NCI-H446 (cell line): ENCODE data around the gene MYO10.
"Not testable (repeated sequence)": the region's sequence is repeated elsewhere in the genome, so short reads cannot be mapped to it uniquely, and the experiment has no call there.

Experiments
- DNase-seq, 2 experiments: peaks; one replicate each; lab custom pipeline; 2025; lab: John Stamatoyannopoulos, UW

The MYO10 gene

GRCh38 chr5:16784088-16784487 is 152.0 kb downstream of the MYO10 start:
- DNase-seq = peak in 1 of 2 experiments; percentile 47

- no peak for DNase-seq
These were observed 154.1 kb downstream of the MYO10 start for GRCh38 chr5:16781828-16782626.

GRCh38 chr5:16780325-16780724 is 155.8 kb downstream of the MYO10 start:
- DNase-seq = no peak

- no peak for DNase-seq
These were observed 158.7 kb downstream of the MYO10 start for GRCh38 chr5:16777432-16777831.

- peak in 1 of 2 experiments; percentile 28 for DNase-seq
These were observed 159.4 kb downstream of the MYO10 start for GRCh38 chr5:16776611-16777251.

GRCh38 chr5:16774806-16775205 is 161.3 kb downstream of the MYO10 start:
- DNase-seq = no peak

GRCh38 chr5:16773991-16774390 is 162.1 kb downstream of the MYO10 start:
- no peak for DNase-seq

GRCh38 chr5:16772556-16772955 is 163.5 kb downstream of the MYO10 start:
- DNase-seq = no peak

GRCh38 chr5:16768184-16768583 is 167.9 kb downstream of the MYO10 start:
- no peak for DNase-seq

GRCh38 chr5:16763211-16763610 is 172.9 kb downstream of the MYO10 start:
- no peak for DNase-seq

- no peak for DNase-seq
These were observed 176.8 kb downstream of the MYO10 start for GRCh38 chr5:16759147-16759773.

- DNase-seq = no peak
These were observed 178.0 kb downstream of the MYO10 start for GRCh38 chr5:16757989-16758501.

GRCh38 chr5:16757577-16757976 is 178.5 kb downstream of the MYO10 start:
- not testable (repeated sequence) for DNase-seq

- no peak for DNase-seq
These were observed 178.9 kb downstream of the MYO10 start for GRCh38 chr5:16757146-16757545.

- no peak for DNase-seq
These were observed 179.4 kb downstream of the MYO10 start for GRCh38 chr5:16756692-16757091.

- no peak for DNase-seq
These were observed 180.4 kb downstream of the MYO10 start for GRCh38 chr5:16755641-16756040.

GRCh38 chr5:16754601-16755000 is 181.5 kb downstream of the MYO10 start:
- no peak for DNase-seq

- no peak for DNase-seq
These were observed 182.0 kb downstream of the MYO10 start for GRCh38 chr5:16754086-16754485.

- DNase-seq = no peak
These were observed 185.6 kb downstream of the MYO10 start for GRCh38 chr5:16750445-16750844.

- no peak for DNase-seq
These were observed 186.5 kb downstream of the MYO10 start for GRCh38 chr5:16749626-16750025.

GRCh38 chr5:16744164-16744880 is 191.8 kb downstream of the MYO10 start:
- no peak for DNase-seq

- DNase-seq = no peak
These were observed 193.2 kb downstream of the MYO10 start for GRCh38 chr5:16742938-16743337.
